Loucy (cell line): ENCODE data around the gene PC.
A peak's percentile ranks its signal among the peaks of the same experiment; 100 is the strongest.

Experiments
- H2AFZ ChIP-seq: fragments of 200-600 bp; sonication (generic); 2 replicates; pipeline ENCODE4 v1.6.0; 2016; ENCODE audit warnings: antibody characterized with exemption, mild to moderate bottlenecking, low read length, moderate library complexity
- H3F3A ChIP-seq: fragments of 200-600 bp; 2 replicates; pipeline ENCODE4 v1.6.0; 2016; ENCODE audit warnings: antibody characterized with exemption, low read depth, mild to moderate bottlenecking
- H3K27me3 ChIP-seq: fragments of 200-600 bp; sonication (generic); 2 replicates; pipeline ENCODE4 v1.6.1; 2014; ENCODE audit warnings: low read length, mild to moderate bottlenecking; ENCODE audit not compliant: insufficient read depth, poor library complexity, severe bottlenecking
- H3K36me3 ChIP-seq: fragments of 200-600 bp; sonication (generic); 2 replicates; pipeline ENCODE4 v1.6.1; 2016; ENCODE audit warnings: low read length; ENCODE audit not compliant: insufficient read depth
- H3K4me1 ChIP-seq: fragments of 200-600 bp; sonication (generic); 2 replicates; pipeline ENCODE4 v1.5.1; 2014; ENCODE audit warnings: low read length, mild to moderate bottlenecking; ENCODE audit not compliant: insufficient read depth, poor library complexity, severe bottlenecking
- H3K4me2 ChIP-seq: fragments of 200-600 bp; sonication (generic); 2 replicates; pipeline ENCODE4 v1.6.0; 2014; ENCODE audit warnings: antibody characterized with exemption, low read length, low read depth, mild to moderate bottlenecking; ENCODE audit not compliant: poor library complexity, severe bottlenecking
- H3K4me3 ChIP-seq: fragments of 200-600 bp; sonication (generic); 2 replicates; pipeline ENCODE4 v1.5.1; 2014; ENCODE audit warnings: low read length, mild to moderate bottlenecking, mixed read lengths; ENCODE audit not compliant: poor library complexity, severe bottlenecking
- H3K79me2 ChIP-seq: fragments of 200-600 bp; sonication (generic); 2 replicates; pipeline ENCODE4 v1.6.1; 2014; ENCODE audit warnings: low read length; ENCODE audit not compliant: insufficient read depth
- H3K9ac ChIP-seq: fragments of 200-600 bp; sonication (generic); 2 replicates; pipeline ENCODE4 v1.6.0; 2014; ENCODE audit warnings: mild to moderate bottlenecking, low read depth, low read length, moderate library complexity; ENCODE audit not compliant: poor library complexity, severe bottlenecking
- H3K9me2 ChIP-seq: fragments of 200-600 bp; sonication (generic); replicated peaks from 2 replicates; pipeline ENCODE4 v1.6.1; 2016; ENCODE audit warnings: low read depth, low read length, mixed read lengths
- H3K9me3 ChIP-seq: fragments of 200-600 bp; sonication (generic); 2 replicates; pipeline ENCODE4 v1.6.1; 2014; ENCODE audit warnings: mild to moderate bottlenecking, antibody characterized with exemption, low read length, low read depth; ENCODE audit not compliant: insufficient read depth
- H4K20me1 ChIP-seq: fragments of 200-600 bp; sonication (generic); 2 replicates; pipeline ENCODE4 v1.6.0; 2014; ENCODE audit warnings: antibody characterized with exemption, low read length, mild to moderate bottlenecking; ENCODE audit not compliant: insufficient read depth, poor library complexity, severe bottlenecking
- EZH2phosphoT487 ChIP-seq: fragments of 200-600 bp; IDR thresholded peaks from 2 replicates; pipeline ENCODE4 v1.6.1; 2018; ENCODE audit warnings: antibody characterized with exemption, mild to moderate bottlenecking, moderate library complexity, borderline replicate concordance
- TF ChIP-seq, protein P1 (sequence below): fragments of 200-600 bp; sonication (generic); conservative IDR thresholded peaks from 2 replicates; pipeline ENCODE4 v1.5.1; 2014; ENCODE audit warnings: mild to moderate bottlenecking, antibody characterized with exemption, low read length

The PC gene

DNA sequence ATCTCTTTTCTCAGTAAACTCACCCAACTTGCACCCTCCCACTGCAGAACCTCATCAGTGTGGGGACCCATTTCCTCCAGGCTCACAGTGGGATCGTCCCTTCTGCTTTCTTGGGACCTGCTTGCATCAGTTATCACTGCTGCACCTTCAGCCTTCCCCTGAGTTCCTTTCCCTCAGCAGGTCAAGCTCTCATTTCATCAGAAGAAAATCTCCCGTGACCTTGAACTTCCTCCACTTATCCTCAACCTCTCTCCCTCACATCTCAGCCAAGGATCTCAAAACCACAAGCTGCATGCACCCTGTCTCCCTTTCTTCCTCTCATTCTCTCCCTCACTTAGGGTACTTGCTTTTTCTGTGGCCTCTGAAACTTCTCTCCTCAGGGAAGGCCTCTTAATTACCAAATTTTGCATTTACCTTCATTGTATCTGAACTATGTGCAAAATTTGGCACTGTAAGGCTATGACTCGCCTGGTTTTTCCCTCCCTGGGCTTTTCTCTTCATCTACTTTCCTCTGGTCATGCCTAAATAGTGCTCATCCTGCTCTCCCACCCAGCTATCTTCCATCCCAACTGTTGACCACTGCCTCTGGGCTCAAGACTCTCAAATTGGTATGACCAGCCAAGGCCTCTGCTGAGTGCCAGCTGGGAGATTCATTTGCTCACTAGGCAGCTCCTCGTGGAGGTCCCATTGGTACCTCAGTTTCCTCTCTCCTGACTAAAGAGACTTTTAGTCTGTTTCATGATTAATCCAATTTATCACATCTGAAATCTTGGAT lies 117.7 kb downstream of the PC start:
- peaks cover 51% of the 10 kb centered on the region for H3K79me2 ChIP-seq
- H3K9ac ChIP-seq: peak overlapping the region; percentile 40
- peaks cover 35% of the 10 kb centered on the region for H3K4me1 ChIP-seq
- peak overlapping the region; percentile 97 for H3K4me2 ChIP-seq
- H3F3A ChIP-seq: 0 out of 2 replicates have a peak, but pooled peaks cover 3% of the 10 kb centered on the region
- H3K9me2 ChIP-seq: no peaks in the 10 kb centered on the region
- TF ChIP-seq, protein P1, sequence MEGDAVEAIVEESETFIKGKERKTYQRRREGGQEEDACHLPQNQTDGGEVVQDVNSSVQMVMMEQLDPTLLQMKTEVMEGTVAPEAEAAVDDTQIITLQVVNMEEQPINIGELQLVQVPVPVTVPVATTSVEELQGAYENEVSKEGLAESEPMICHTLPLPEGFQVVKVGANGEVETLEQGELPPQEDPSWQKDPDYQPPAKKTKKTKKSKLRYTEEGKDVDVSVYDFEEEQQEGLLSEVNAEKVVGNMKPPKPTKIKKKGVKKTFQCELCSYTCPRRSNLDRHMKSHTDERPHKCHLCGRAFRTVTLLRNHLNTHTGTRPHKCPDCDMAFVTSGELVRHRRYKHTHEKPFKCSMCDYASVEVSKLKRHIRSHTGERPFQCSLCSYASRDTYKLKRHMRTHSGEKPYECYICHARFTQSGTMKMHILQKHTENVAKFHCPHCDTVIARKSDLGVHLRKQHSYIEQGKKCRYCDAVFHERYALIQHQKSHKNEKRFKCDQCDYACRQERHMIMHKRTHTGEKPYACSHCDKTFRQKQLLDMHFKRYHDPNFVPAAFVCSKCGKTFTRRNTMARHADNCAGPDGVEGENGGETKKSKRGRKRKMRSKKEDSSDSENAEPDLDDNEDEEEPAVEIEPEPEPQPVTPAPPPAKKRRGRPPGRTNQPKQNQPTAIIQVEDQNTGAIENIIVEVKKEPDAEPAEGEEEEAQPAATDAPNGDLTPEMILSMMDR: no peak
- H3K36me3 ChIP-seq: no peaks in the 10 kb centered on the region
- H2AFZ ChIP-seq: no peak overlapping the region
- H3K27me3 ChIP-seq: no peaks in the 10 kb centered on the region
- peak overlapping the region; percentile 0 for H3K4me3 ChIP-seq
- H4K20me1 ChIP-seq: peaks cover 26% of the 10 kb centered on the region
- H3K9me3 ChIP-seq: no peaks in the 10 kb centered on the region

DNA sequence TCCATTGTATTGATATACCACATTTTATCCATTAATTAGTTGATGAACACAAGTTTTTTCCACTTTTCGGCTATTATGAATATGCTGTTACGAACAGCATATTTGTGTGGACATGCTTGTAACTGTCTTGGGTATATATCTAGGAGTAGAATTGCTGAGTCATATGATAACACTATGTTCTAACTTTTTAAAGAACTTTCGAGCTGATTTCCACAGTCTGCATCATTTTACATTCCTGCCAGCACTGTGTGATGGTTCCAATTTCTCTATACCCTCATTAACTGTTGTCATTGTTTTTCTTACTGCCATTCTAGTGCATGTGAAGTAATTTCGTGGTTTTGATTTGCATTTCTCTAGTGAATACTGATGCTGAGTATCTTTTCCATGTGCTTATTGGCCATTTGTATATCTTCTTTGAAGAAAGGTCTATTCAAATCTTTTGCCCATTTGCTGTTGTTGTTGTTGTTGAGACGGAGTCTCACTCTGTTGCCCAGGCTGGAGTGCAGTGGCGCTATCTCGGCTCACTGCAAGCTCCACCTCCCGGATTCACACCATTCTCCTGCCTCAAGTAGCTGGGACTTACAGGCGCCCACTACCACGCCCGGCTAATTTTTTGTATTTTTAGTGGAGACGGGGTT lies 122.3 kb downstream of the PC start:
- Histone ChIP-seq H3K27me3 (no peaks in the 10 kb centered on the region), H3K9me2 (no peaks in the 10 kb centered on the region), H3F3A (no peaks in the 10 kb centered on the region), H3K4me1 (peaks cover 10% of the 10 kb centered on the region), H2AFZ (no peak overlapping the region), H3K36me3 (no peaks in the 10 kb centered on the region), H4K20me1 (peaks cover 2% of the 10 kb centered on the region), H3K79me2 (peaks cover 10% of the 10 kb centered on the region; the same call in 1 of the 2 replicates), H3K9me3 (no peaks in the 10 kb centered on the region), H3K9ac (no peak overlapping the region), H3K4me3 (no peak overlapping the region), H3K4me2 (no peak overlapping the region)
- TF ChIP-seq EZH2phosphoT487: no peak

DNA sequence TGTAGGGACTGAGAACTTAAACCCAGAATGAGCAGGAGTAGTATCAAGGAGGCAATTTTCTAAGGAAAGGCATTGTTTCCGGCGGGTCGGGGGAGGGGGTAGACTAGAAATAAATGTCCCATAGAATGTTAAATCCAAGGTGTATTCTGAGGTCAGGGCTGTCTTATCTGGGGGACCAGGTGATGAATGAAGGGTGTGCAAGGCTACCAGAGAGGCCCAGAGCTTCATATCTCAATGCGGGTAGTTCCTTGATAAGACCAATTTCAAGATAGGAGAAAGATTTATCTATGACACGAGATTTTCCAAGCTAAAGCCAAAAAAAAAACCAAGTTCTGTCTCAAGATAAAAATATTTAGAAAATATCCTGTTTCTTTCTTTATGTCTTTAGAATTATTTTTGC lies 123.2 kb downstream of the PC start:
- H3K36me3 ChIP-seq: no peaks in the 10 kb centered on the region
- H3K27me3 ChIP-seq: no peaks in the 10 kb centered on the region
- H3K9me3 ChIP-seq: no peaks in the 10 kb centered on the region
- TF ChIP-seq EZH2phosphoT487: no peak
- TF ChIP-seq, protein P1: no peak
- H3F3A ChIP-seq: no peaks in the 10 kb centered on the region
- peaks cover under 1% of the 10 kb centered on the region for H3K4me1 ChIP-seq
- no peak overlapping the region for H2AFZ ChIP-seq
- no peak overlapping the region for H3K4me3 ChIP-seq
- H3K79me2 ChIP-seq: peaks cover 1% of the 10 kb centered on the region; the same call in 1 of the 2 replicates
- H4K20me1 ChIP-seq: no peaks in the 10 kb centered on the region
- no peaks in the 10 kb centered on the region for H3K9me2 ChIP-seq
- H3K4me2 ChIP-seq: no peak overlapping the region
- no peak overlapping the region for H3K9ac ChIP-seq
